Heart left ventricle (tissue), 16 donors: ENCODE data around the gene DPP10. TPM values are rescaled to one million over a fixed set of nuclear protein-coding genes. Genes with fewer than 3 reads are reported as not detected.
"Not testable (repeated sequence)": the region's sequence is repeated elsewhere in the genome, so short reads cannot be mapped to it uniquely, and the experiment has no call there.

ENCODE experiments used
- ATAC-seq, 4 donors: fragments of 200-7000 bp; cut with Tn5 transposase; one replicate each; pipeline ENCODE4 v1.9.1; 2020 to 2022; ENCODE audit warnings: moderate library complexity in 4 of 4, mild to moderate bottlenecking in 3 of 4, moderate number of reproducible peaks in 1 of 4
- DNase-seq, 5 donors: peaks; one replicate each; pipeline ENCODE4 v3.0.0-alpha.2; 2020
- H3K27ac ChIP-seq, 12 donors: fragments of 200-600 bp; sonication (generic) in 4 of 12; one replicate each; pipeline versions ENCODE4 v1.5.0 to v1.8.0; 2016 to 2022; ENCODE audit warnings: mild to moderate bottlenecking in 2 of 12
- H3K27me3 ChIP-seq, 9 donors: fragments of 200-600 bp; sonication (generic) in 2 of 9; one replicate each; pipeline versions ENCODE4 v1.5.1 to v1.8.0; 2016 to 2022; ENCODE audit warnings: mild to moderate bottlenecking in 3 of 9
- H3K36me3 ChIP-seq, 9 donors: fragments of 200-600 bp; sonication (generic) in 2 of 9; one replicate each; pipeline versions ENCODE4 v1.5.0 to v1.8.0; 2018 to 2022; ENCODE audit warnings: mild to moderate bottlenecking in 2 of 9
- H3K4me1 ChIP-seq, 12 donors: fragments of 200-600 bp; sonication (generic) in 4 of 12; one replicate each; pipeline versions ENCODE4 v1.5.0 to v1.8.0; 2016 to 2022; ENCODE audit warnings: mild to moderate bottlenecking in 3 of 12
- H3K4me3 ChIP-seq, 12 donors: fragments of 200-600 bp; sonication (generic) in 4 of 12; one replicate each; pipeline versions ENCODE4 v1.5.0 to v1.8.0; 2017 to 2022; ENCODE audit warnings: mild to moderate bottlenecking in 9 of 12, moderate library complexity in 4 of 12
- H3K9me3 ChIP-seq, 12 donors: fragments of 200-600 bp; sonication (generic) in 4 of 12; one replicate each; pipeline versions ENCODE4 v1.5.0 to v1.8.0; 2016 to 2022; ENCODE audit warnings: mild to moderate bottlenecking in 1 of 12
- POLR2A ChIP-seq, 2 donors: fragments of 450-650 bp; IDR thresholded peaks; one replicate each; pipeline ENCODE4 v1.6.1; 2017; ENCODE audit warnings: antibody characterized with exemption in 2 of 2, mild to moderate bottlenecking in 2 of 2, moderate library complexity in 2 of 2
- WGBS, 4 donors: extraction: QIAGEN DNeasy Blood & Tissue Kit in 2 of 4; methylation state at CpG; one replicate each; pipeline versions ENCODE4 v1.1.5 to v1.1.7; 2013 to 2018; 5-methylcytosine and 5-hydroxymethylcytosine counted together
- intact Hi-C, 10 donors: fragments of 100-400 bp; cut with DNase I; formaldehyde crosslinking; loops; one replicate each; pipeline versions ENCODE4 v1.11.1 to v1.14.2; 2022
- polyA plus RNA-seq, 2 donors: library from polyadenylated mRNA; stranded (reverse); fragments of 200-250 nt; gene quantifications; one replicate each; pipeline ENCODE4 v1.2.3, GENCODE V29; 2013
- total RNA-seq, 9 donors: library from RNA; depleted of rRNA in 2 of 9; stranded (reverse); fragments of >200 nt in 2 of 9; fragmentation: NEBNext Ultra II Directional in 3 of 9; extraction: Animal tissue kit (Norgen Biotek cat#: 25700) in 3 of 9; gene quantifications; one replicate each; pipeline versions ENCODE4 v1.1.0 to v1.2.4, GENCODE V29; 2016 to 2023
- TF ChIP-seq, protein P1 (sequence below), 12 donors: fragments of 200-600 bp; sonication (generic) in 4 of 12; IDR thresholded peaks; one replicate each; pipeline versions ENCODE4 v1.5.0 to v1.8.0; 2018 to 2022; ENCODE audit warnings: antibody characterized with exemption in 12 of 12, mild to moderate bottlenecking in 5 of 12
- donor health status: ischemic (EF 13 %, LVEDD 7.1; RV severe dilation, severe dysfunction).
- donor health status: healthy with polysubstance abuse.
- donor health status: DM: no; HTN: yes; CAD: no.
- donor health status: DM: no; HTN: no; CAD: no.
- donor health status: ischemic (EF 25% LVEDD 6.9; RV normal size, moderate dysfunction).
- donor health status: ischemic (EF 25% LVEDD 5.7; RV mildly dilated, moderate dysfunction).
- donor health status: healthy.
- donor health status: DM: yes; HTN: yes; CAD: no.
- donor health status: ischemic (EF 35%, LVEDD 5.7; RV mildly dilated, moderate dysfunction).
- donor health status: nonischemic (EF 11% LVEDD 7.7; RV severe dilation, severe dysfunction).
- donor health status: DM: yes; HTN: yes; CAD: no.
- donor health status: PGD.
- donor health status: ischemic (EF 29% LVEDD 5.4; RV normal size, mild dysfunction).
- donor health status: nonischemic (EF 23%, LVEDD 6.1; RV moderate dilation, normal function).

Gene DPP10
- total and polyA plus RNA-seq, 11 donors: 0.88 TPM; not detected in 10

DNA sequence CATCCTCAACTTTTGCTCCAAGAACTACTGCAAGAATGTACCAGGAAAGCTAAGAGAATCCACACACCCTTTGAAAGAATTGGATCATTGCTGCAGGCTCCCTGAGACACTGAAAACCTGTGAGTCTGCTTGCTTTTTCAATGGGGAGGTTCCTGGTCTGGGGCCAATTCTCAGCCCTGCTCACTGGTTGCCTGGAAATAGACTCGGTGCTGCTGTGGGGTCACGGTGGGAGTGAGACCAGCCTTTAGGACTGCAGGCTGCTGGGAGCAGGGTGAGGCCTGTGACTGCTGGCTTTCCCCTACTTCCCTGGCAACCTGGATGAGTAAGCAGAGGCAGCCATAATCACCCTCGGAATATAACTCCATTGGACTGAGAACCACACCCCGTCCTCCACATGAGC lies 569.3 kb downstream of the DPP10 start:
- intact Hi-C loops: no loop called here
- peaks cover 0 to 12% (median 0%) of the 10 kb centered on the region in 12 donors for H3K9me3 ChIP-seq
- ATAC-seq (no peak), DNase-seq (no peak)
- no peaks in the 10 kb centered on the region for H3K4me1 ChIP-seq
- H3K36me3 ChIP-seq: no peaks in the 10 kb centered on the region
- H3K27ac ChIP-seq: no peak overlapping the region
- TF ChIP-seq, protein P1, sequence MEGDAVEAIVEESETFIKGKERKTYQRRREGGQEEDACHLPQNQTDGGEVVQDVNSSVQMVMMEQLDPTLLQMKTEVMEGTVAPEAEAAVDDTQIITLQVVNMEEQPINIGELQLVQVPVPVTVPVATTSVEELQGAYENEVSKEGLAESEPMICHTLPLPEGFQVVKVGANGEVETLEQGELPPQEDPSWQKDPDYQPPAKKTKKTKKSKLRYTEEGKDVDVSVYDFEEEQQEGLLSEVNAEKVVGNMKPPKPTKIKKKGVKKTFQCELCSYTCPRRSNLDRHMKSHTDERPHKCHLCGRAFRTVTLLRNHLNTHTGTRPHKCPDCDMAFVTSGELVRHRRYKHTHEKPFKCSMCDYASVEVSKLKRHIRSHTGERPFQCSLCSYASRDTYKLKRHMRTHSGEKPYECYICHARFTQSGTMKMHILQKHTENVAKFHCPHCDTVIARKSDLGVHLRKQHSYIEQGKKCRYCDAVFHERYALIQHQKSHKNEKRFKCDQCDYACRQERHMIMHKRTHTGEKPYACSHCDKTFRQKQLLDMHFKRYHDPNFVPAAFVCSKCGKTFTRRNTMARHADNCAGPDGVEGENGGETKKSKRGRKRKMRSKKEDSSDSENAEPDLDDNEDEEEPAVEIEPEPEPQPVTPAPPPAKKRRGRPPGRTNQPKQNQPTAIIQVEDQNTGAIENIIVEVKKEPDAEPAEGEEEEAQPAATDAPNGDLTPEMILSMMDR (IDR thresholded peaks at IDR 0.05): no peak
- no peak for TF ChIP-seq POLR2A (IDR thresholded peaks at IDR 0.05)
- no peaks in the 10 kb centered on the region for H3K27me3 ChIP-seq
- WGBS, 4 donors: 67 to 82% (median 75%) methylated on average over 4 of the region's 4 CpGs
- H3K4me3 ChIP-seq: no peak overlapping the region

DNA sequence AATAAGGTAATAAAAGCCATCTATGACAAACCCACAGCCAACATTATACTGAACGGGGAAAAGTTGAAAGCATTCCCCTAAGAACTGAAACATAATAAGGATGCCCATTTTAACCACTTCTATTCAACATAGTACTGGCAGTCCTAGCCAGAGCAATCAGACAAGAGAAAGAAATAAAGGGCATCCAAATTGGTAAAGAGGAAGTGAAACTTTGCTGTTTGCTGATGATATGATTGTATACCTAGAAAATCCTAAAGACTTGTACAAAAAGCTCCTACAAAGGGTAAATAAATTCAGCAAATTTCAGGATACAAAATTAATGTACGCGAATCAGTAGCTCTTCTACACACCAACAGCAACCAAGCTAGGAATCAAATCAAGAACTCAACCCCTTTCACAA lies 579.6 kb downstream of the DPP10 start:
- WGBS, 4 donors: 84 to 97% (median 94%) methylated on average over 3 of the region's 3 CpGs
- H3K36me3 ChIP-seq, H3K4me3 ChIP-seq: not testable (repeated sequence)

DNA sequence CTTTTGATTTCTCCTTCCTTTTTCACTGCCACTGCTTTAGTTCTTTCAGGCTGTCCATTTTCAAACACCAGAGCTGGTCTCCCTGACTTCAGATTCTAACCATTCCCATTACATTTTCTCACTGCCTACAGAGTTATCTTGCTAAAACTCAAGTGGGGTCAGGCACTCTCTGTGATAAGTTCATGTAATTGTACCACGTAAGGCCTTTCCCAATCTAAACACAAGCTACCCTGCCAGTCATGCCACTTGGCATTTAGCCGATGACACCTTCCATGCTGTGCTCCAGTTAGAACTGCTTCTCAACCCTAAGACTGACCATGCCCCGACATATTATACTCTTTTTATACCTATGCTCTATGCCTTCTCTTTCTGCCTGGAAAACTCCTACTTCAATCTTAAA lies 592.4 kb downstream of the DPP10 start:
- Histone ChIP-seq H3K4me1 (no peaks in the 10 kb centered on the region), H3K4me3 (no peak overlapping the region), H3K27ac (no peak overlapping the region), H3K9me3 (peaks cover 0 to 9% (median 0%) of the 10 kb centered on the region in 12 donors), H3K27me3 (no peaks in the 10 kb centered on the region), H3K36me3 (no peaks in the 10 kb centered on the region)
- TF ChIP-seq, protein P1 (IDR thresholded peaks at IDR 0.05): no peak
- TF ChIP-seq POLR2A (IDR thresholded peaks at IDR 0.05): no peak
- intact Hi-C loops: no loop called here
- ATAC-seq (no peak), DNase-seq (no peak)
- WGBS, 4 donors: 32 to 47% (median 39%) methylated on average over 3 of the region's 3 CpGs

More for the DNA sequence above, 579.6 kb downstream of the DPP10 start:
- H3K4me1 ChIP-seq, ATAC-seq, DNase-seq, intact Hi-C loops, H3K27me3 ChIP-seq, H3K27ac ChIP-seq: not testable (repeated sequence)
- peaks cover 0 to 32% (median 3%) of the 10 kb centered on the region in 12 donors for H3K9me3 ChIP-seq

DNA sequence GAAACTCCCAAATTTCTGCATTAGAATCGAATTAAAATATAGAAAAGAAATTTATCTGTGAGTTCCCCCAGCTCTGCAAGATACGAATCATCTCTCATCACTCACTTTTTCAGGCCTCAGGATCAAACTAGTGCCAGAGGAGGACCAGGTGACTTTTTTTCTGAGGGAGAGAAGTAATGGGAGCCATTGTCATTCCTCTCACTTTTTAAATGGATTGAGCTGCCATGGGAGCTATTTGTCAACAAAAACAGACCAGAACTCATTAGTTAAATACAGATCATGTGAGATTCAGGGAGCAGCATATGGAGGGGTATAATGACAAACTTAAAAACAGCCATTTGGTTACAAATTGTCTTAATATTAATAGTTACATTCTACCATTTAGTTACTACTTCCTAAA lies 594.4 kb downstream of the DPP10 start:
- ATAC-seq: no peak
- H3K4me1 ChIP-seq: no peaks in the 10 kb centered on the region
- H3K4me3 ChIP-seq: no peak overlapping the region
- TF ChIP-seq, protein P1 (IDR thresholded peaks at IDR 0.05): no peak
- TF ChIP-seq POLR2A (IDR thresholded peaks at IDR 0.05): no peak
- peaks cover 0 to 8% (median 0%) of the 10 kb centered on the region in 12 donors for H3K9me3 ChIP-seq
- no peaks in the 10 kb centered on the region for H3K27me3 ChIP-seq
- H3K27ac ChIP-seq: no peak overlapping the region
- intact Hi-C loops: no loop called here
- DNase-seq: no peak
- no peaks in the 10 kb centered on the region for H3K36me3 ChIP-seq
- WGBS, 4 donors: 47 to 74% (median 62%) methylated on average over 2 of the region's 2 CpGs

DNA sequence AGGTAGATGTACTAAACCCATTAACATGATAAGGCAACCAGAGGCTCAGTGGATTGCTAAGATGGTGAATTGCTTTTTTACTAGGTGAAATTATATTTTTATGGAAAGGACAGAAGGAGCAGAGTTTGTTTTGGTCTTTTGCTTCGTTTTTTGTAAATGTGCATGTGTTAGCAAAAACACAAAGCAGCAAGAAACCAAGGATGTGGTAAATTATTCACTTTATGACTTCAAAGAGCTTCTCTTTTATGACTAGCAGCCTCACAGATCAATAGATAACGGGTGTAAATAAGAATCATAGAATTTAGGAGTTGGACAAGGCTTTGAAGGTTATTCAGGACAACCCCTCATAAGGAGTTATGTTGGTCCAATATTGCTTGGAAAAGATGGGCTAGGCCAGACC lies 615.0 kb downstream of the DPP10 start:
- Histone ChIP-seq H3K36me3 (no peaks in the 10 kb centered on the region), H3K9me3 (peaks cover 0 to 5% (median 0%) of the 10 kb centered on the region in 12 donors), H3K4me1 (no peaks in the 10 kb centered on the region), H3K27me3 (no peaks in the 10 kb centered on the region), H3K27ac (no peak overlapping the region), H3K4me3 (no peak overlapping the region)
- no peak for ATAC-seq
- TF ChIP-seq POLR2A (IDR thresholded peaks at IDR 0.05): no peak
- TF ChIP-seq, protein P1 (IDR thresholded peaks at IDR 0.05): no peak
- DNase-seq: no peak
- WGBS, 4 donors: 43 to 50% (median 45%) methylated on average over 2 of the region's 2 CpGs
- intact Hi-C loops: no loop called here
